K562 (cell line): ENCODE measurements around the gene ALG12. TPM values are rescaled to one million over a fixed set of nuclear protein-coding genes. Genes with fewer than 3 reads are reported as not detected.

Source experiments
- ATAC-seq: fragments of 200-7000 bp; cut with Tn5 transposase; 3 replicates; pipeline ENCODE4 v1.9.1; 2020; ENCODE audit warnings: moderate library complexity
- BruUV-seq: library from RNA; stranded (reverse); fragments of 400-500 nt; replicated peaks from 2 replicates; lab custom pipeline; 2021; lab: Mats Ljungman, UMichigan
- CTCF ChIA-PET: fragments of 300-600 bp; formaldehyde crosslinking; extraction: SDS; loops from one replicate; lab custom pipeline; 2021; ENCODE audit warnings: low intra/inter-chr PET ratio; lab: Yijun Ruan, JAX
- POLR2A ChIA-PET: fragments of 300-600, 350-650 bp; sonication (Branson Sonifier 250); formaldehyde crosslinking; extraction: SDS; loops from one replicate; lab custom pipeline; 2021; ENCODE audit warnings: antibody characterized with exemption, inconsistent platforms; lab: Yijun Ruan, JAX
- DNase-seq, 4 experiments: peaks; one replicate each; pipeline versions ENCODE4 v3.0.0 to v3.0.0-alpha.2; 2011 to 2018; ENCODE audit warnings: low spot score in 3 of 4, mixed read lengths in 3 of 4; ENCODE audit errors: extremely low read depth in 1 of 4
- FAIRE-seq: peaks from 2 replicates; lab custom pipeline; 2011; peaks lifted over from hg19 to GRCh38; lab: Jason Lieb, UNC
- H2AFZ ChIP-seq: 2 replicates; pipeline ENCODE4 v1.6.0; 2011; ENCODE audit warnings: low read depth, low read length, control low read depth, inconsistent platforms
- H3K27ac ChIP-seq: fragments of 200-600 bp; 3 replicates; pipeline ENCODE4 v1.8.0; 2011; ENCODE audit warnings: low read depth, mild to moderate bottlenecking, control low read depth, inconsistent platforms, low read length, moderate library complexity, mixed read lengths; ENCODE audit errors: extremely low read depth
- H3K27me3 ChIP-seq, 2 experiments: fragments of 300-600 bp in 1 of 2; 2 replicates in 1 of 2; 3 replicates in 1 of 2; pipeline versions ENCODE4 v1.6.0 to v1.8.0; 2011; ENCODE audit warnings: inconsistent platforms in 2 of 2, low read length in 2 of 2, mild to moderate bottlenecking in 1 of 2, mixed read lengths in 1 of 2, moderate library complexity in 1 of 2; ENCODE audit not compliant: control insufficient read depth in 2 of 2, insufficient read depth in 2 of 2
- H3K36me3 ChIP-seq: fragments of 300-600 bp; 3 replicates; pipeline ENCODE4 v1.8.0; 2011; ENCODE audit warnings: mild to moderate bottlenecking, low read length, inconsistent platforms; ENCODE audit not compliant: control insufficient read depth, insufficient read depth
- H3K4me1 ChIP-seq, 2 experiments: fragments of 200-600 bp in 1 of 2; replicated peaks in 1 of 2; 2 replicates in 1 of 2; 3 replicates in 1 of 2; pipeline versions ENCODE4 v1.5.1 to v1.8.0; 2011; ENCODE audit warnings: inconsistent platforms in 2 of 2, low read length in 2 of 2, mild to moderate bottlenecking in 1 of 2, mixed read lengths in 1 of 2, moderate library complexity in 1 of 2; ENCODE audit not compliant: control insufficient read depth in 2 of 2, insufficient read depth in 2 of 2
- H3K4me2 ChIP-seq: 2 replicates; pipeline ENCODE4 v1.6.1; 2011; ENCODE audit warnings: low read length, control low read depth, inconsistent platforms, mixed read lengths; ENCODE audit not compliant: insufficient read depth
- H3K4me3 ChIP-seq: fragments of 200-600 bp; sonication (generic), shearing (Covaris generic); 2 replicates; pipeline ENCODE4 v1.5.1; 2016; ENCODE audit warnings: control low read depth, inconsistent platforms
- H3K79me2 ChIP-seq: fragments of 200-600 bp; 3 replicates; pipeline ENCODE4 v1.8.0; 2011; ENCODE audit warnings: low read length, inconsistent platforms; ENCODE audit not compliant: control insufficient read depth, insufficient read depth
- H3K9ac ChIP-seq, 2 experiments: 2 replicates each; pipeline versions ENCODE4 v1.6.0 to v1.6.1; 2011; ENCODE audit warnings: low read depth in 2 of 2, low read length in 2 of 2, control low read depth in 1 of 2, inconsistent platforms in 1 of 2, mild to moderate bottlenecking in 1 of 2, mixed read lengths in 1 of 2; ENCODE audit not compliant: insufficient read depth in 1 of 2
- H3K9me1 ChIP-seq: one replicate; pipeline ENCODE4 v1.6.0; 2011; ENCODE audit warnings: inconsistent platforms, mild to moderate bottlenecking, low read length, moderate library complexity; ENCODE audit not compliant: control insufficient read depth, insufficient read depth
- H3K9me3 ChIP-seq: replicated peaks from 2 replicates; pipeline ENCODE4 v1.5.1; 2011; ENCODE audit warnings: low read depth, low read length, inconsistent platforms; ENCODE audit not compliant: control insufficient read depth, insufficient read depth
- H4K20me1 ChIP-seq: replicated peaks from 2 replicates; pipeline ENCODE4 v1.6.1; 2011; ENCODE audit warnings: low read length, inconsistent platforms, mixed read lengths; ENCODE audit not compliant: control insufficient read depth, insufficient read depth
- BDP1 ChIP-seq: IDR thresholded peaks from 3 replicates; pipeline ENCODE4 v1.6.1; 2011; ENCODE audit not compliant: insufficient read length, insufficient read depth
- CTBP1 ChIP-seq: fragments of 450-650 bp; IDR thresholded peaks from 2 replicates; pipeline ENCODE4 v1.6.1; 2016; ENCODE audit warnings: borderline replicate concordance
- FOXK1 ChIP-seq: sonication (generic); formaldehyde crosslinking; IDR thresholded peaks from 2 replicates; pipeline ENCODE4 v1.8.0; 2022; ENCODE audit warnings: missing genetic modification reagents, mild to moderate bottlenecking, borderline replicate concordance
- HIVEP1 ChIP-seq: fragments of 250-450 bp; sonication (Bioruptor Pico); IDR thresholded peaks from 2 replicates; pipeline ENCODE4 v1.4.0; 2020; ENCODE audit warnings: mild to moderate bottlenecking
- MYC ChIP-seq, 2 experiments: fragments of 250-450 bp in 1 of 2; sonication (Bioruptor Pico) in 1 of 2; IDR thresholded peaks; 2 replicates each; pipeline versions ENCODE4 v1.5.1 to v1.6.1; 2012 to 2021; ENCODE audit warnings: low read depth in 2 of 2, borderline replicate concordance in 1 of 2, improper control_type of control experiment in 1 of 2, low read length in 1 of 2, mild to moderate bottlenecking in 1 of 2, moderate library complexity in 1 of 2
- MYNN ChIP-seq, 2 experiments: sonication (generic); formaldehyde crosslinking in 1 of 2; IDR thresholded peaks; 2 replicates each; pipeline versions ENCODE4 v1.5.0 to v1.6.1; 2016 to 2020; ENCODE audit warnings: antibody characterized with exemption in 1 of 2, missing genetic modification reagents in 1 of 2
- SMC3 ChIP-seq: conservative IDR thresholded peaks from 2 replicates; pipeline ENCODE4 v1.6.1; 2011; ENCODE audit warnings: low read depth, low read length, improper control_type of control experiment; ENCODE audit not compliant: insufficient read depth
- SRSF3 ChIP-seq: fragments of 200-400 bp; formaldehyde crosslinking; IDR thresholded peaks from 2 replicates; pipeline ENCODE4 v1.6.1; 2016; ENCODE audit warnings: mild to moderate bottlenecking, low read length, moderate library complexity; ENCODE audit not compliant: insufficient read depth
- ZBTB17 ChIP-seq: fragments of 450-650 bp; formaldehyde crosslinking; IDR thresholded peaks from 2 replicates; pipeline ENCODE4 v1.4.0; 2020; ENCODE audit warnings: mild to moderate bottlenecking
- ZBTB8A ChIP-seq: fragments of 450-650 bp; IDR thresholded peaks from 2 replicates; pipeline ENCODE4 v1.6.1; 2018; ENCODE audit warnings: mild to moderate bottlenecking, moderate library complexity; ENCODE audit not compliant: partially characterized antibody
- ZNF23 ChIP-seq: fragments of 250-450 bp; sonication (Bioruptor Pico); IDR thresholded peaks from 2 replicates; pipeline ENCODE4 v1.4.0; 2020; ENCODE audit warnings: mild to moderate bottlenecking
- ZNF592 ChIP-seq: fragments of 450-650 bp; IDR thresholded peaks from 2 replicates; pipeline ENCODE4 v1.6.1; 2017; ENCODE audit warnings: antibody characterized with exemption, mild to moderate bottlenecking
- WGBS: fragments of 100-300 bp; shearing (Covaris generic); methylation state at CpG from one replicate; pipeline ENCODE4 v1.1.6; 2016; ENCODE audit warnings: low coverage, mixed read lengths; ENCODE audit not compliant: insufficient coverage; ENCODE audit errors: missing lambda C conversion rate; 5-methylcytosine and 5-hydroxymethylcytosine counted together
- in situ Hi-C: fragments of 300-500 bp; cut with MboI; formaldehyde crosslinking; loops from 4 replicates; pipeline ENCODE4 v1.15.0; 2018; ENCODE audit warnings: inconsistent platforms, mixed read lengths
- intact Hi-C: fragments of 100-400 bp; cut with micrococcal nuclease; formaldehyde crosslinking; loops from 2 replicates; pipeline ENCODE4 v1.14.2; 2022
- polyA plus RNA-seq, 8 experiments: library from polyadenylated mRNA; depleted of rRNA in 4 of 8; stranded (reverse) in 5 of 8; unstranded in 3 of 8; fragments of >200 nt; fragmentation: Nextera tagmentation in 2 of 8; fragmentation: Illumina TruSeq in 1 of 8; extraction: Ambion mirVana in 2 of 8; extraction: Trizol in 1 of 8; gene quantifications; 2 replicates each; pipeline versions ENCODE4 v1.2.1 to v1.2.3, GENCODE V29; 2011 to 2014; ENCODE audit warnings: inconsistent platforms in 1 of 8, missing spikeins in 1 of 8
- total RNA-seq, 7 experiments: library from RNA; depleted of rRNA in 6 of 7; stranded (reverse); fragments of >200 nt in 6 of 7; fragmentation: Illumina TruSeq in 2 of 7; extraction: Trizol in 2 of 7; gene quantifications; 2 replicates each; pipeline versions ENCODE4 v1.2.1 to v1.2.3, GENCODE V29; 2011 to 2021; ENCODE audit warnings: low replicate concordance in 1 of 7

ALG12 gene
- total and polyA plus RNA-seq, 9 of the 15 experiments (the other 6 are each of a cell fraction or from before 2014, with no cell fraction given), result 0.20 to 8.5 (median 3.4) TPM

GRCh38 chr22:49928185-49928495, 9.9 kb upstream of the ALG12 start:
- 67% methylated on average over 6 of the region's 8 CpGs for WGBS
- no peak overlapping the region for H3K4me2 ChIP-seq
- no peaks in the 10 kb centered on the region for H3K9me3 ChIP-seq
- 0 out of 3 replicates have a peak, but pooled peaks cover 2% of the 10 kb centered on the region for H3K36me3 ChIP-seq
- no peak for DNase-seq
- in situ Hi-C loops, result no loop called here
- H2AFZ ChIP-seq, result no peak overlapping the region
- intact Hi-C loops, result no loop called here
- H3K27me3 ChIP-seq, result no peaks in the 10 kb centered on the region
- TF ChIP-seq CTBP1, result no peak
- TF ChIP-seq FOXK1 (CRISPR knock-in tag), result no peak
- no peak for TF ChIP-seq HIVEP1 (CRISPR knock-in tag)
- no peak for TF ChIP-seq ZNF592
- TF ChIP-seq ZNF23, result no peak
- TF ChIP-seq MYNN (IDR thresholded peaks at IDR 0.05), result no peak
- TF ChIP-seq MYNN (CRISPR knock-in tag; IDR thresholded peaks at IDR 0.05), result no peak
- no peak for TF ChIP-seq ZBTB17 (CRISPR knock-in tag)
- TF ChIP-seq ZBTB8A, result no peak
- no peak for TF ChIP-seq BDP1
- TF ChIP-seq SRSF3, result no peak
- TF ChIP-seq MYC (IDR thresholded peaks at IDR 0.05; ENCODE audit: low read depth, low read length), result no peak
- no peak for TF ChIP-seq MYC (CRISPR knock-in tag; IDR thresholded peaks at IDR 0.05; ENCODE audit: borderline replicate concordance, low read depth)
- no peak for TF ChIP-seq SMC3
- peaks cover 3 to 36% of the 10 kb centered on the region in 2 experiments; a peak in 3 of 5 replicates for H3K4me1 ChIP-seq
- no peak overlapping the region for H3K27ac ChIP-seq
- ATAC-seq, result no peak
- H3K9ac ChIP-seq, result no peak overlapping the region
- no peaks in the 10 kb centered on the region for H3K9me1 ChIP-seq
- BruUV-seq, result no TSS peak
- H3K79me2 ChIP-seq, result no peaks in the 10 kb centered on the region
- ChIA-PET CTCF (no interaction called here), POLR2A (no interaction called here)
- no peak for FAIRE-seq
- no peak overlapping the region for H3K4me3 ChIP-seq
- H4K20me1 ChIP-seq, result no peaks in the 10 kb centered on the region
